Panc1 (cell line): ENCODE measurements around the gene WWOX. TPM values are rescaled to one million over a fixed set of nuclear protein-coding genes. Genes with fewer than 3 reads are reported as not detected.

Experiments
- ATAC-seq: fragments of 200-7000 bp; cut with Tn5 transposase; 2 replicates; pipeline ENCODE4 v1.9.1; 2020; ENCODE audit warnings: mild to moderate bottlenecking, moderate library complexity
- BruUV-seq: library from RNA; stranded (reverse); fragments of 400-500 nt; replicated peaks from 2 replicates; lab custom pipeline; 2021; lab: Mats Ljungman, UMichigan
- CTCF ChIA-PET: fragments of 300-600 bp; sonication (Branson Sonifier 250); formaldehyde crosslinking; loops from one replicate; lab custom pipeline; 2022; ENCODE audit warnings: antibody characterized with exemption; lab: Charles Lee
- POLR2A ChIA-PET: fragments of 300-600 bp; sonication (Branson Sonifier 250); formaldehyde crosslinking; loops from one replicate; lab custom pipeline; 2022; ENCODE audit warnings: antibody characterized with exemption; lab: Charles Lee
- DNase-seq: peaks from one replicate; pipeline ENCODE4 v3.0.0-alpha.2; 2010; ENCODE audit warnings: low read depth, low spot score
- H3K27ac ChIP-seq: 2 replicates; pipeline ENCODE4 v1.5.1; 2011; ENCODE audit warnings: mild to moderate bottlenecking, low read length, inconsistent platforms
- H3K27me3 ChIP-seq: fragments of 200-500 bp; sonication (Bioruptor generic); 2 replicates; pipeline ENCODE4 v1.6.0; 2014; ENCODE audit warnings: low read length, inconsistent platforms; ENCODE audit not compliant: control insufficient read depth, insufficient read depth
- H3K36me3 ChIP-seq: fragments of 200-500 bp; sonication (Bioruptor generic); 2 replicates; pipeline ENCODE4 v1.5.1; 2014; ENCODE audit warnings: inconsistent platforms, mild to moderate bottlenecking, low read length, moderate library complexity; ENCODE audit not compliant: control insufficient read depth, insufficient read depth
- H3K4me1 ChIP-seq: 2 replicates; pipeline ENCODE4 v1.5.1; 2011; ENCODE audit warnings: inconsistent platforms, mild to moderate bottlenecking, low read length, moderate library complexity; ENCODE audit not compliant: control insufficient read depth, insufficient read depth
- H3K4me3 ChIP-seq, 2 experiments: 2 replicates each; pipeline ENCODE4 v1.5.1; 2011 to 2012; ENCODE audit warnings: low read depth in 2 of 2, low read length in 2 of 2, mild to moderate bottlenecking in 2 of 2, inconsistent platforms in 1 of 2, moderate library complexity in 1 of 2
- H3K9me3 ChIP-seq: fragments of 200-500 bp; sonication (Bioruptor generic); 2 replicates; pipeline ENCODE4 v1.5.1; 2014; ENCODE audit warnings: low read depth, mild to moderate bottlenecking, inconsistent platforms, low read length, moderate library complexity; ENCODE audit not compliant: control insufficient read depth, insufficient read depth
- POLR2AphosphoS5 ChIP-seq: IDR thresholded peaks from 2 replicates; pipeline ENCODE4 v1.6.1; 2012; ENCODE audit warnings: mild to moderate bottlenecking, low read depth, low read length, moderate library complexity
- REST ChIP-seq, 2 experiments: IDR thresholded peaks; 2 replicates each; pipeline ENCODE4 v1.6.1; 2011 to 2012; ENCODE audit warnings: low read depth in 2 of 2, control low read depth in 1 of 2, low read length in 1 of 2, mild to moderate bottlenecking in 1 of 2, moderate library complexity in 1 of 2; ENCODE audit not compliant: insufficient read depth in 1 of 2
- SIN3A ChIP-seq: IDR thresholded peaks from 2 replicates; pipeline ENCODE4 v1.6.1; 2012; ENCODE audit warnings: low read depth, mild to moderate bottlenecking, low read length, moderate library complexity, borderline replicate concordance; ENCODE audit not compliant: insufficient read depth
- TCF7L2 ChIP-seq: IDR thresholded peaks from 2 replicates; pipeline ENCODE4 v1.6.1; 2011; ENCODE audit warnings: mild to moderate bottlenecking, low read depth, low read length, inconsistent platforms
- in situ Hi-C: cut with HindIII; loops from 2 replicates; pipeline ENCODE4 v1.10.0; 2016; ENCODE audit warnings: low sequenced_read_pairs, low pct_unique_long_range_greater_than_20kb
- intact Hi-C: fragments of 100-400 bp; cut with micrococcal nuclease; formaldehyde crosslinking; loops from one replicate; pipeline ENCODE4 v1.10.0; 2022; ENCODE audit not compliant: unreplicated experiment
- total RNA-seq: library from RNA; stranded (reverse); gene quantifications from one replicate; pipeline ENCODE4 v1.2.1, GENCODE V29; 2021; ENCODE audit not compliant: unreplicated experiment
- TF ChIP-seq, protein P1 (sequence below): fragments of 450-650 bp; IDR thresholded peaks from 2 replicates; pipeline ENCODE4 v1.5.1; 2017; ENCODE audit warnings: mild to moderate bottlenecking

Gene WWOX
- total RNA-seq, 1 experiment from 2014 or later, result 12.5 TPM

- Histone ChIP-seq H3K27ac (no peak overlapping the region), H3K27me3 (no peaks in the 10 kb centered on the region), H3K9me3 (no peaks in the 10 kb centered on the region), H3K36me3 (no peaks in the 10 kb centered on the region), H3K4me1 (no peaks in the 10 kb centered on the region), H3K4me3 (no peak overlapping the region)
- in situ Hi-C loops (no loop called here), intact Hi-C loops (no loop called here)
- ATAC-seq (no peak), DNase-seq (no peak)
- no TSS peak for BruUV-seq
- CTCF ChIA-PET, result no interaction called here
- TF ChIP-seq REST (IDR thresholded peaks at IDR 0.05; ENCODE audit: insufficient read depth in 1 of 2, low read depth in 2 of 2, low read length in 1 of 2), result no peak
- TF ChIP-seq, protein P1, sequence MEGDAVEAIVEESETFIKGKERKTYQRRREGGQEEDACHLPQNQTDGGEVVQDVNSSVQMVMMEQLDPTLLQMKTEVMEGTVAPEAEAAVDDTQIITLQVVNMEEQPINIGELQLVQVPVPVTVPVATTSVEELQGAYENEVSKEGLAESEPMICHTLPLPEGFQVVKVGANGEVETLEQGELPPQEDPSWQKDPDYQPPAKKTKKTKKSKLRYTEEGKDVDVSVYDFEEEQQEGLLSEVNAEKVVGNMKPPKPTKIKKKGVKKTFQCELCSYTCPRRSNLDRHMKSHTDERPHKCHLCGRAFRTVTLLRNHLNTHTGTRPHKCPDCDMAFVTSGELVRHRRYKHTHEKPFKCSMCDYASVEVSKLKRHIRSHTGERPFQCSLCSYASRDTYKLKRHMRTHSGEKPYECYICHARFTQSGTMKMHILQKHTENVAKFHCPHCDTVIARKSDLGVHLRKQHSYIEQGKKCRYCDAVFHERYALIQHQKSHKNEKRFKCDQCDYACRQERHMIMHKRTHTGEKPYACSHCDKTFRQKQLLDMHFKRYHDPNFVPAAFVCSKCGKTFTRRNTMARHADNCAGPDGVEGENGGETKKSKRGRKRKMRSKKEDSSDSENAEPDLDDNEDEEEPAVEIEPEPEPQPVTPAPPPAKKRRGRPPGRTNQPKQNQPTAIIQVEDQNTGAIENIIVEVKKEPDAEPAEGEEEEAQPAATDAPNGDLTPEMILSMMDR, result no peak
- TF ChIP-seq TCF7L2, result no peak
- no peak for TF ChIP-seq SIN3A
- no peak for TF ChIP-seq POLR2AphosphoS5
- POLR2A ChIA-PET, result no interaction called here
These were observed 56.4 kb downstream of the WWOX start for GRCh38 chr16:78155791-78156345.

- Histone ChIP-seq H3K27me3 (no peaks in the 10 kb centered on the region), H3K4me3 (no peak overlapping the region), H3K27ac (no peak overlapping the region), H3K4me1 (no peaks in the 10 kb centered on the region), H3K36me3 (no peaks in the 10 kb centered on the region), H3K9me3 (no peaks in the 10 kb centered on the region)
- TF ChIP-seq TCF7L2 (no peak), SIN3A (no peak), REST (IDR thresholded peaks at IDR 0.05; ENCODE audit: insufficient read depth in 1 of 2, low read depth in 2 of 2, low read length in 1 of 2) (no peak), POLR2AphosphoS5 (no peak)
- TF ChIP-seq, protein P1, result no peak
- ATAC-seq (no peak), DNase-seq (no peak)
- in situ Hi-C loops (no loop called here), intact Hi-C loops (no loop called here)
- POLR2A ChIA-PET, result no interaction called here
- BruUV-seq, result no TSS peak
- CTCF ChIA-PET, result no interaction called here
These were observed 61.7 kb downstream of the WWOX start for GRCh38 chr16:78161023-78161729.
